H1 (cell line): ENCODE results near the gene P3H2. TPM values are rescaled to one million over a fixed set of nuclear protein-coding genes. Genes with fewer than 3 reads are reported as not detected.

Experiments
- CTCF ChIA-PET: fragments of 300-600 bp; sonication (Branson Sonifier 250); formaldehyde crosslinking; loops from one replicate; lab custom pipeline; 2021; ENCODE audit not compliant: partially characterized antibody; lab: Charles Lee
- POLR2A ChIA-PET: fragments of 300-600 bp; sonication (Branson Sonifier 250); formaldehyde crosslinking; loops from one replicate; lab custom pipeline; 2021; ENCODE audit warnings: inconsistent platforms; ENCODE audit not compliant: partially characterized antibody; lab: Charles Lee
- DNase-seq, 2 experiments: peaks; one replicate each; pipeline versions ENCODE4 v3.0.0 to v3.0.0-alpha.2; 2010 to 2022; ENCODE audit warnings: low spot score in 2 of 2, low read depth in 1 of 2, mixed read lengths in 1 of 2
- FAIRE-seq: peaks from 2 replicates; lab custom pipeline; 2011; peaks lifted over from hg19 to GRCh38; lab: Jason Lieb, UNC
- H2AFZ ChIP-seq: 2 replicates; pipeline ENCODE4 v1.8.1; 2012; ENCODE audit warnings: low read length, inconsistent platforms
- H2AK5ac ChIP-seq: 2 replicates; pipeline ENCODE4 v1.6.1; 2013; ENCODE audit warnings: low read depth, low read length
- H2BK120ac ChIP-seq: replicated peaks from 2 replicates; pipeline ENCODE3; 2013; ENCODE audit warnings: low read depth, low read length, inconsistent platforms
- H2BK12ac ChIP-seq: 2 replicates; pipeline ENCODE4 v1.6.1; 2013; ENCODE audit warnings: low read depth, low read length
- H2BK15ac ChIP-seq: 2 replicates; pipeline ENCODE4 v1.6.1; 2013; ENCODE audit warnings: low read length
- H2BK20ac ChIP-seq: 2 replicates; pipeline ENCODE4 v1.6.1; 2013; ENCODE audit warnings: low read length
- H2BK5ac ChIP-seq: 2 replicates; pipeline ENCODE4 v1.6.1; 2013; ENCODE audit warnings: low read depth, low read length
- H3K14ac ChIP-seq: 2 replicates; pipeline ENCODE4 v1.6.1; 2013; ENCODE audit warnings: inconsistent platforms; ENCODE audit not compliant: insufficient read length
- H3K18ac ChIP-seq: 2 replicates; pipeline ENCODE4 v1.6.1; 2013; ENCODE audit warnings: low read length; ENCODE audit errors: extremely low read depth
- H3K23ac ChIP-seq: 2 replicates; pipeline ENCODE4 v1.6.1; 2013; ENCODE audit warnings: inconsistent platforms; ENCODE audit not compliant: insufficient read length
- H3K23me2 ChIP-seq: 2 replicates; pipeline ENCODE4 v1.6.1; 2013; ENCODE audit warnings: low read depth, low read length
- H3K27ac ChIP-seq: 2 replicates; pipeline ENCODE4 v1.6.1; 2011; ENCODE audit warnings: low read depth, low read length, inconsistent platforms
- H3K27me3 ChIP-seq, 4 experiments: replicated peaks in 1 of 4; 1 replicate in 1 of 4; 2 replicates in 3 of 4; pipeline versions ENCODE4 v1.6.1 to v1.8.1; 2011 to 2013; ENCODE audit warnings: low read length in 3 of 4, mild to moderate bottlenecking in 3 of 4, inconsistent platforms in 2 of 4, mixed read lengths in 2 of 4, moderate library complexity in 1 of 4; ENCODE audit not compliant: control insufficient read depth in 3 of 4, insufficient read depth in 3 of 4; ENCODE audit errors: extremely low read depth in 1 of 4
- H3K36me3 ChIP-seq, 4 experiments: 2 replicates each; pipeline versions ENCODE4 v1.6.1 to v1.8.1; 2011 to 2013; ENCODE audit warnings: mild to moderate bottlenecking in 4 of 4, low read length in 3 of 4, moderate library complexity in 2 of 4, control low read depth in 1 of 4, inconsistent platforms in 1 of 4; ENCODE audit not compliant: insufficient read depth in 4 of 4, control insufficient read depth in 2 of 4
- H3K4ac ChIP-seq: replicated peaks from 2 replicates; pipeline ENCODE3; 2013; ENCODE audit warnings: low read length, low read depth, mixed read lengths, inconsistent platforms; ENCODE audit not compliant: insufficient read length
- H3K4me1 ChIP-seq, 4 experiments: replicated peaks in 1 of 4; 1 replicate in 1 of 4; 2 replicates in 3 of 4; pipeline versions ENCODE4 v1.6.1 to v1.8.1; 2011 to 2013; ENCODE audit warnings: low read length in 3 of 4, inconsistent platforms in 2 of 4, mixed read lengths in 1 of 4; ENCODE audit not compliant: insufficient read depth in 4 of 4, control insufficient read depth in 3 of 4
- H3K4me2 ChIP-seq, 2 experiments: 2 replicates each; pipeline versions ENCODE4 v1.6.1 to v1.8.1; 2011 to 2013; ENCODE audit warnings: low read depth in 2 of 2, low read length in 2 of 2, control low read depth in 1 of 2, inconsistent platforms in 1 of 2, mild to moderate bottlenecking in 1 of 2; ENCODE audit not compliant: insufficient read depth in 1 of 2
- H3K4me3 ChIP-seq, 4 experiments: fragments of 200-600, 300-600 bp in 1 of 4; sonication (generic), shearing (Covaris generic), sonication (Bioruptor Twin) in 1 of 4; 2 replicates each; pipeline versions ENCODE4 v1.5.1 to v1.8.1; 2011 to 2016; ENCODE audit warnings: low read length in 4 of 4, low read depth in 3 of 4, control low read depth in 2 of 4, inconsistent platforms in 2 of 4, mild to moderate bottlenecking in 2 of 4, mixed read lengths in 1 of 4, moderate library complexity in 1 of 4; ENCODE audit not compliant: insufficient read depth in 2 of 4; ENCODE audit errors: extremely low read depth in 1 of 4
- H3K56ac ChIP-seq: replicated peaks from 2 replicates; pipeline ENCODE3; 2013; ENCODE audit warnings: low read depth, mild to moderate bottlenecking, mixed read lengths, low read length, inconsistent platforms; ENCODE audit not compliant: insufficient read length
- H3K79me1 ChIP-seq: 2 replicates; pipeline ENCODE4 v1.6.1; 2013; ENCODE audit warnings: low read depth, low read length, control low read depth
- H3K79me2 ChIP-seq, 2 experiments: 2 replicates each; pipeline versions ENCODE4 v1.6.1 to v1.8.1; 2012 to 2013; ENCODE audit warnings: low read length in 2 of 2, mild to moderate bottlenecking in 2 of 2, inconsistent platforms in 1 of 2; ENCODE audit not compliant: insufficient read depth in 2 of 2, control insufficient read depth in 1 of 2
- H3K9ac ChIP-seq, 4 experiments: replicated peaks in 1 of 4; 1 replicate in 1 of 4; 2 replicates in 3 of 4; pipeline versions ENCODE4 v1.6.1 to v1.8.1; 2011 to 2013; ENCODE audit warnings: low read depth in 3 of 4, low read length in 3 of 4, control low read depth in 2 of 4, mild to moderate bottlenecking in 2 of 4, moderate library complexity in 2 of 4, inconsistent platforms in 1 of 4; ENCODE audit errors: extremely low read depth in 1 of 4
- H3K9me3 ChIP-seq, 2 experiments: 2 replicates each; pipeline versions ENCODE4 v1.6.1 to v1.8.1; 2012 to 2013; ENCODE audit warnings: mild to moderate bottlenecking in 2 of 2, moderate library complexity in 2 of 2, control low read depth in 1 of 2, inconsistent platforms in 1 of 2, low read depth in 1 of 2, low read length in 1 of 2, mixed read lengths in 1 of 2; ENCODE audit not compliant: insufficient read depth in 2 of 2
- H4K20me1 ChIP-seq, 2 experiments: replicated peaks in 1 of 2; 2 replicates each; pipeline versions ENCODE3 to v1.8.1; 2011 to 2013; ENCODE audit warnings: inconsistent platforms in 2 of 2, low read length in 2 of 2, mild to moderate bottlenecking in 1 of 2; ENCODE audit not compliant: insufficient read depth in 2 of 2, control insufficient read depth in 1 of 2
- H4K5ac ChIP-seq: 2 replicates; pipeline ENCODE4 v1.6.1; 2013; ENCODE audit warnings: low read length, low read depth, mixed read lengths, inconsistent platforms; ENCODE audit not compliant: insufficient read length
- H4K8ac ChIP-seq: 2 replicates; pipeline ENCODE4 v1.8.0; 2013; ENCODE audit warnings: mild to moderate bottlenecking, moderate library complexity, low read length, inconsistent platforms; ENCODE audit not compliant: insufficient read depth; ENCODE audit errors: extremely low read depth
- H4K91ac ChIP-seq: replicated peaks from 2 replicates; pipeline ENCODE3; 2013; ENCODE audit warnings: low read length, mixed read lengths, inconsistent platforms; ENCODE audit not compliant: insufficient read length
- BCL11A ChIP-seq, 2 experiments: IDR thresholded peaks; one replicate each; pipeline ENCODE4 v1.6.1; 2011; ENCODE audit warnings: low read depth in 2 of 2, low read length in 2 of 2, mild to moderate bottlenecking in 2 of 2
- CEBPB ChIP-seq: IDR thresholded peaks from 2 replicates; pipeline ENCODE4 v1.6.1; 2012; ENCODE audit warnings: low read depth, low read length
- EGR1 ChIP-seq: IDR thresholded peaks from 2 replicates; pipeline ENCODE4 v1.6.1; 2011; ENCODE audit warnings: low read depth, low read length, borderline replicate concordance
- POLR2A ChIP-seq, 2 experiments: IDR thresholded peaks; 1 replicate in 1 of 2; 2 replicates in 1 of 2; pipeline ENCODE4 v1.6.1; 2011; ENCODE audit warnings: low read depth in 2 of 2, low read length in 2 of 2, mild to moderate bottlenecking in 2 of 2; ENCODE audit errors: control extremely low read depth in 1 of 2
- TCF12 ChIP-seq: IDR thresholded peaks from 2 replicates; pipeline ENCODE4 v1.6.1; 2011; ENCODE audit warnings: low read depth, mild to moderate bottlenecking, low read length
- WGBS, 2 experiments: shearing (Covaris generic) in 1 of 2; methylation state at CpG; one replicate each; pipeline versions ENCODE4 v1.1.6 to v1.1.7; 2013 to 2015; ENCODE audit warnings: low lambda C conversion rate in 2 of 2, mixed read lengths in 2 of 2, inconsistent platforms in 1 of 2, low coverage in 1 of 2, missing lambda C conversion rate in 1 of 2; ENCODE audit not compliant: insufficient replicate concordance in 2 of 2, insufficient coverage in 1 of 2, insufficient read length in 1 of 2; ENCODE audit errors: extremely low coverage in 1 of 2, missing lambda C conversion rate in 1 of 2; 5-methylcytosine and 5-hydroxymethylcytosine counted together
- polyA plus RNA-seq, 7 experiments: library from polyadenylated mRNA; depleted of rRNA in 3 of 7; stranded (reverse) in 5 of 7; unstranded in 2 of 7; fragments of >200 nt in 5 of 7; fragments of 200-250 nt in 2 of 7; gene quantifications; 1 replicate in 5 of 7; 2 replicates in 1 of 7; 4 replicates in 1 of 7; pipeline versions ENCODE4 v1.2.1 to v1.2.3, GENCODE V29; 2011 to 2013; ENCODE audit warnings: missing spikeins in 2 of 7, mixed read lengths in 2 of 7
- total RNA-seq: library from RNA; stranded (reverse); fragmentation: NEBNext Ultra II Directional; extraction: Animal tissue kit (Norgen Biotek cat#: 25700); gene quantifications from 2 replicates; pipeline ENCODE4 v1.2.1, GENCODE V29; 2021

Gene P3H2
- total and polyA plus RNA-seq, 2 of the 8 experiments (the other 6 are each of a cell fraction or from before 2014, with no cell fraction given): 40.5 to 60.4 TPM

- no peak overlapping the region for H4K5ac ChIP-seq
- H2BK12ac ChIP-seq: no peak overlapping the region
- H3K79me2 ChIP-seq: peaks cover 0 to 47% of the 10 kb centered on the region in 2 experiments; a peak in 2 of 4 replicates
- H4K91ac ChIP-seq: no peak overlapping the region
- no peak overlapping the region for H3K14ac ChIP-seq
- no peak overlapping the region for H2AFZ ChIP-seq
- no peak overlapping the region for H3K4ac ChIP-seq
- no peak overlapping the region for H3K27ac ChIP-seq
- no peak overlapping the region for H3K4me3 ChIP-seq
- H3K4me2 ChIP-seq: no peak overlapping the region
- no peak overlapping the region for H2AK5ac ChIP-seq
- ChIA-PET POLR2A (no interaction called here), CTCF (interaction anchor here (1.0 kb wide), 1 partner anchor 116 kb away, joined by 4 read pairs; no protein-coding TSS in a partner anchor)
- 96% methylated on average over 1 of the region's 1 CpG; no CpG with 5 or more reads in 1 of the 2 experiments for whole genome bisulfite sequencing, 2 experiments
- H3K9me3 ChIP-seq: no peaks in the 10 kb centered on the region
- H3K23ac ChIP-seq: no peak overlapping the region
- no peak overlapping the region for H2BK15ac ChIP-seq
- H2BK5ac ChIP-seq: no peak overlapping the region
- no peak overlapping the region for H3K9ac ChIP-seq
- no peak for FAIRE-seq
- H3K18ac ChIP-seq: no peak overlapping the region
- no peak for DNase-seq
- no peaks in the 10 kb centered on the region for H3K27me3 ChIP-seq
- TF ChIP-seq EGR1: no peak
- no peak for TF ChIP-seq BCL11A (IDR thresholded peaks at IDR 0.05; ENCODE audit: low read depth in 2 of 2, low read length in 2 of 2)
- no peak for TF ChIP-seq POLR2A (IDR thresholded peaks at IDR 0.05; ENCODE audit: control extremely low read depth in 1 of 2, low read depth in 2 of 2, low read length in 2 of 2)
- no peak for TF ChIP-seq TCF12
- no peak for TF ChIP-seq CEBPB
- H4K20me1 ChIP-seq: peaks cover 2% of the 10 kb centered on the region in 2 experiments
- H3K23me2 ChIP-seq: no peaks in the 10 kb centered on the region
- no peak overlapping the region for H2BK20ac ChIP-seq
- H2BK120ac ChIP-seq: no peak overlapping the region
- H3K4me1 ChIP-seq: peaks cover 0 to 4% (median 0%) of the 10 kb centered on the region in 4 experiments; a peak in 2 of 7 replicates
- H3K56ac ChIP-seq: no peak overlapping the region
- H3K79me1 ChIP-seq: no peaks in the 10 kb centered on the region
- 0 out of 8 replicates have a peak, but pooled peaks cover 0 to 4% (median 0%) of the 10 kb centered on the region in 4 experiments for H3K36me3 ChIP-seq
- H4K8ac ChIP-seq: no peak overlapping the region
Observed at GRCh38 chr3:190077395-190078045, 43.2 kb downstream of the P3H2 start.
